Measurements from ENCODE around the gene LDB2. TPM values are rescaled to one million over a fixed set of nuclear protein-coding genes. Genes with fewer than 3 reads are reported as not detected.

Gene LDB2
- total RNA-seq, 1 donor from 2014 or later = 4.9 TPM

GRCh38 chr4:16676230-16676770, 222.1 kb downstream of the LDB2 start:
- Mint-ChIP-seq H3K9me3 (ENCODE audit: unreplicated experiment) (no peaks in the 10 kb centered on the region), H3K4me3 (ENCODE audit: unreplicated experiment) (no peak overlapping the region), H3K27me3 (ENCODE audit: low read depth, unreplicated experiment) (peaks cover 3% of the 10 kb centered on the region), H3K27ac (ENCODE audit: unreplicated experiment) (no peak overlapping the region), H3K36me3 (ENCODE audit: low read depth, unreplicated experiment) (no peaks in the 10 kb centered on the region), H3K4me1 (ENCODE audit: low read depth, unreplicated experiment) (no peaks in the 10 kb centered on the region)
- DNase-seq (ENCODE audit: low read depth) (no peak), FAIRE-seq (no peak)
- H3K4me3 ChIP-seq (ENCODE audit: insufficient read depth, low read depth, low read length) = no peak overlapping the region
- H3K79me2 ChIP-seq (ENCODE audit: insufficient read depth, low read length) = no peaks in the 10 kb centered on the region
- no peak overlapping the region for H2AFZ ChIP-seq (ENCODE audit: low read depth, low read length)
- no peaks in the 10 kb centered on the region for H3K4me1 ChIP-seq (ENCODE audit: insufficient read depth, low read length)
- H3K4me2 ChIP-seq (ENCODE audit: low read length) = no peak overlapping the region
- H3K27me3 ChIP-seq (ENCODE audit: insufficient read depth, low read length) = no peaks in the 10 kb centered on the region
- H3K9ac ChIP-seq (ENCODE audit: low read length) = no peak overlapping the region
- H4K20me1 ChIP-seq (ENCODE audit: insufficient read depth, low read length) = no peaks in the 10 kb centered on the region
- TF ChIP-seq CTCF (IDR thresholded peaks at IDR 0.05; ENCODE audit: insufficient read depth, low read depth, low read length) (no peak), EZH2 (IDR thresholded peaks at IDR 0.05; ENCODE audit: insufficient read depth, low read length) (no peak)
- H3K9me3 ChIP-seq (ENCODE audit: insufficient read depth, low read depth, low read length) = no peaks in the 10 kb centered on the region
- H3K36me3 ChIP-seq (ENCODE audit: insufficient read depth, low read length) = no peaks in the 10 kb centered on the region
- no peak overlapping the region for H3K27ac ChIP-seq (ENCODE audit: low read depth, low read length)

- Histone ChIP-seq H3K4me2 (ENCODE audit: low read length) (no peak overlapping the region), H3K79me2 (ENCODE audit: insufficient read depth, low read length) (no peaks in the 10 kb centered on the region), H2AFZ (ENCODE audit: low read depth, low read length) (no peak overlapping the region), H3K4me3 (ENCODE audit: insufficient read depth, low read depth, low read length) (no peak overlapping the region), H4K20me1 (ENCODE audit: insufficient read depth, low read length) (no peaks in the 10 kb centered on the region), H3K27me3 (ENCODE audit: insufficient read depth, low read length) (no peaks in the 10 kb centered on the region), H3K9ac (ENCODE audit: low read length) (no peak overlapping the region), H3K4me1 (ENCODE audit: insufficient read depth, low read length) (no peaks in the 10 kb centered on the region), H3K27ac (ENCODE audit: low read depth, low read length) (no peak overlapping the region), H3K36me3 (ENCODE audit: insufficient read depth, low read length) (no peaks in the 10 kb centered on the region), H3K9me3 (ENCODE audit: insufficient read depth, low read depth, low read length) (no peaks in the 10 kb centered on the region)
- DNase-seq (ENCODE audit: low read depth) (no peak), FAIRE-seq (no peak)
- Mint-ChIP-seq H3K4me1 (ENCODE audit: low read depth, unreplicated experiment) (no peaks in the 10 kb centered on the region), H3K4me3 (ENCODE audit: unreplicated experiment) (no peak overlapping the region), H3K9me3 (ENCODE audit: unreplicated experiment) (no peaks in the 10 kb centered on the region), H3K27me3 (ENCODE audit: low read depth, unreplicated experiment) (peaks cover 2% of the 10 kb centered on the region), H3K27ac (ENCODE audit: unreplicated experiment) (no peak overlapping the region), H3K36me3 (ENCODE audit: low read depth, unreplicated experiment) (no peaks in the 10 kb centered on the region)
- TF ChIP-seq EZH2 (IDR thresholded peaks at IDR 0.05; ENCODE audit: insufficient read depth, low read length) = no peak
- TF ChIP-seq CTCF (IDR thresholded peaks at IDR 0.05; ENCODE audit: insufficient read depth, low read depth, low read length) = no peak
Measured at GRCh38 chr4:16674082-16674481, 224.4 kb downstream of the LDB2 start.

- FAIRE-seq (no peak), DNase-seq (ENCODE audit: low read depth) (no peak)
- peaks cover 4% of the 10 kb centered on the region for H3K4me1 ChIP-seq (ENCODE audit: insufficient read depth, low read length)
- no peak overlapping the region for H3K4me2 ChIP-seq (ENCODE audit: low read length)
- H3K4me3 Mint-ChIP-seq (ENCODE audit: unreplicated experiment) = no peak overlapping the region
- H3K27ac ChIP-seq (ENCODE audit: low read depth, low read length) = no peak overlapping the region
- no peak overlapping the region for H3K9ac ChIP-seq (ENCODE audit: low read length)
- H2AFZ ChIP-seq (ENCODE audit: low read depth, low read length) = no peak overlapping the region
- H3K27me3 Mint-ChIP-seq (ENCODE audit: low read depth, unreplicated experiment) = peaks cover 3% of the 10 kb centered on the region
- H3K4me3 ChIP-seq (ENCODE audit: insufficient read depth, low read depth, low read length) = no peak overlapping the region
- peaks cover 4% of the 10 kb centered on the region for H3K4me1 Mint-ChIP-seq (ENCODE audit: low read depth, unreplicated experiment)
- no peak overlapping the region for H3K27ac Mint-ChIP-seq (ENCODE audit: unreplicated experiment)
- no peaks in the 10 kb centered on the region for H3K36me3 ChIP-seq (ENCODE audit: insufficient read depth, low read length)
- H3K27me3 ChIP-seq (ENCODE audit: insufficient read depth, low read length) = no peaks in the 10 kb centered on the region
- H3K36me3 Mint-ChIP-seq (ENCODE audit: low read depth, unreplicated experiment) = no peaks in the 10 kb centered on the region
- no peaks in the 10 kb centered on the region for H3K9me3 Mint-ChIP-seq (ENCODE audit: unreplicated experiment)
- no peaks in the 10 kb centered on the region for H3K79me2 ChIP-seq (ENCODE audit: insufficient read depth, low read length)
- H4K20me1 ChIP-seq (ENCODE audit: insufficient read depth, low read length) = no peaks in the 10 kb centered on the region
- TF ChIP-seq EZH2 (IDR thresholded peaks at IDR 0.05; ENCODE audit: insufficient read depth, low read length) (no peak), CTCF (IDR thresholded peaks at IDR 0.05; ENCODE audit: insufficient read depth, low read depth, low read length) (no peak)
- no peaks in the 10 kb centered on the region for H3K9me3 ChIP-seq (ENCODE audit: insufficient read depth, low read depth, low read length)
Measured at GRCh38 chr4:16672421-16672820, 226.0 kb downstream of the LDB2 start.

Data from astrocyte (in vitro differentiated cells and primary cell).